NT2/D1 (cell line): ENCODE measurements around the gene KLRC3.

Experiments
- SUZ12 ChIP-seq: IDR thresholded peaks from 2 replicates; pipeline ENCODE4 v1.6.1; 2011; ENCODE audit not compliant: insufficient read length, insufficient read depth; ENCODE audit errors: extremely low read depth
- YY1 ChIP-seq: IDR thresholded peaks from 2 replicates; pipeline ENCODE4 v1.6.1; 2011; ENCODE audit not compliant: insufficient read length, insufficient read depth
- ZNF274 ChIP-seq: IDR thresholded peaks from 2 replicates; pipeline ENCODE4 v1.6.1; 2011; ENCODE audit warnings: mild to moderate bottlenecking, low read depth, low read length

DNA sequence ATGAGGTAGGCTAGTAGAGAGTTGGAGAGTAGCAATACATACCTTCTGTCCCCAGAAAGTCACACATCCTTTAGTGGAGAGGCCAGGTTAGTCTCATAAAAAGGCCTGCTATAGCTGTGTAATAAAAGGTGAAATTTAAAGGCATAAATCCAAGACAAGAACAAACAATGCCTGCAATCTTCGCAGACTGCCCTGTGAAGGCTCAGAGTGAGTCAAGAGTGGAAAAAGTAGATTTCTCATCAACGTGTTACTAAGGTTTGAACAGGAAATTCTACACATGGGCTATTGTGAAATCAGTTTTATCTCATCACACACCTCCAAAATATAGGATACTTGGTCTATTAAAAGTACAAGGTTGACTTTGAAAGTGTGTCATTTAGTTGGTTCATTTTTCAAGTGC is 32.8 kb upstream of the KLRC3 start, which contains the start of gene KLRC1:
- TF ChIP-seq SUZ12 (no peak), YY1 (no peak), ZNF274 (no peak)
